OCI-LY3 (cell line): ENCODE results near the gene UBA5.

ENCODE experiments used
- H2AFZ ChIP-seq: fragments of 200-600, 300-600 bp; shearing (Covaris generic); 2 replicates; pipeline ENCODE4 v1.6.0; 2014; ENCODE audit warnings: antibody characterized with exemption, low read depth, low read length
- H3K27ac ChIP-seq: fragments of 200-600, 300-600 bp; sonication (generic); 2 replicates; pipeline ENCODE4 v1.5.1; 2014; ENCODE audit warnings: mild to moderate bottlenecking, low read length, moderate library complexity, mixed read lengths
- H3K27me3 ChIP-seq: fragments of 200-600, 300-600 bp; sonication (generic); 2 replicates; pipeline ENCODE4 v1.6.1; 2014; ENCODE audit warnings: low read depth, low read length, mixed read lengths
- H3K36me3 ChIP-seq: fragments of 200-600, 300-600 bp; sonication (generic); replicated peaks from 2 replicates; pipeline ENCODE3; 2014; ENCODE audit warnings: low read depth, low read length, mixed read lengths
- H3K4me1 ChIP-seq: fragments of 300-600, 200-600 bp; sonication (generic); 2 replicates; pipeline ENCODE4 v1.6.1; 2014; ENCODE audit warnings: low read length, mixed read lengths
- H3K4me2 ChIP-seq: fragments of 200-600, 300-600 bp; sonication (generic); 2 replicates; pipeline ENCODE4 v1.6.1; 2014; ENCODE audit warnings: low read length, mixed read lengths
- H3K4me3 ChIP-seq: fragments of 300-600, 200-600 bp; sonication (generic); 2 replicates; pipeline ENCODE4 v1.5.1; 2014; ENCODE audit warnings: antibody characterized with exemption, mild to moderate bottlenecking, low read length, moderate library complexity
- H3K79me2 ChIP-seq: fragments of 300-600, 200-600 bp; shearing (Covaris generic); 2 replicates; pipeline ENCODE4 v1.6.1; 2014; ENCODE audit warnings: mild to moderate bottlenecking, low read length, mixed read lengths
- H3K9ac ChIP-seq: fragments of 300-600, 200-600 bp; shearing (Covaris generic); 2 replicates; pipeline ENCODE4 v1.6.0; 2014; ENCODE audit warnings: mild to moderate bottlenecking, low read length, moderate library complexity
- H3K9me3 ChIP-seq: fragments of 200-600, 300-600 bp; shearing (Covaris generic); 2 replicates; pipeline ENCODE4 v1.6.1; 2014; ENCODE audit warnings: low read length, mixed read lengths; ENCODE audit not compliant: insufficient read depth
- H4K20me1 ChIP-seq: fragments of 200-600, 300-600 bp; sonication (generic); 2 replicates; pipeline ENCODE4 v1.6.1; 2016; ENCODE audit warnings: low read length, mixed read lengths; ENCODE audit not compliant: insufficient read depth
- CTCF ChIP-seq: fragments of 200-600, 300-600 bp; sonication (generic); IDR thresholded peaks from 2 replicates; pipeline ENCODE4 v1.5.1; 2014; ENCODE audit warnings: antibody characterized with exemption, low read length, low read depth
- EZH2phosphoT487 ChIP-seq: fragments of 200-600 bp; shearing (Covaris generic); IDR thresholded peaks from 2 replicates; pipeline ENCODE4 v1.6.1; 2018; ENCODE audit warnings: antibody characterized with exemption, mixed run types, low read depth

The UBA5 gene

GRCh38 chr3:132722165-132723023, 62.3 kb downstream of the UBA5 start, which contains the start of gene NPHP3:
TSS of gene NPHP3 (minus strand) at chr3:132722409. CDS start at chr3:132722355, 54 bp downstream.
- Histone ChIP-seq H3K27ac (0 out of 2 replicates have a peak within 1 kb of the TSS, but pooled peaks have one; percentile 16), H4K20me1 (no peaks in the 10 kb centered on the region; the same call in 1 of the 2 replicates)

DNA sequence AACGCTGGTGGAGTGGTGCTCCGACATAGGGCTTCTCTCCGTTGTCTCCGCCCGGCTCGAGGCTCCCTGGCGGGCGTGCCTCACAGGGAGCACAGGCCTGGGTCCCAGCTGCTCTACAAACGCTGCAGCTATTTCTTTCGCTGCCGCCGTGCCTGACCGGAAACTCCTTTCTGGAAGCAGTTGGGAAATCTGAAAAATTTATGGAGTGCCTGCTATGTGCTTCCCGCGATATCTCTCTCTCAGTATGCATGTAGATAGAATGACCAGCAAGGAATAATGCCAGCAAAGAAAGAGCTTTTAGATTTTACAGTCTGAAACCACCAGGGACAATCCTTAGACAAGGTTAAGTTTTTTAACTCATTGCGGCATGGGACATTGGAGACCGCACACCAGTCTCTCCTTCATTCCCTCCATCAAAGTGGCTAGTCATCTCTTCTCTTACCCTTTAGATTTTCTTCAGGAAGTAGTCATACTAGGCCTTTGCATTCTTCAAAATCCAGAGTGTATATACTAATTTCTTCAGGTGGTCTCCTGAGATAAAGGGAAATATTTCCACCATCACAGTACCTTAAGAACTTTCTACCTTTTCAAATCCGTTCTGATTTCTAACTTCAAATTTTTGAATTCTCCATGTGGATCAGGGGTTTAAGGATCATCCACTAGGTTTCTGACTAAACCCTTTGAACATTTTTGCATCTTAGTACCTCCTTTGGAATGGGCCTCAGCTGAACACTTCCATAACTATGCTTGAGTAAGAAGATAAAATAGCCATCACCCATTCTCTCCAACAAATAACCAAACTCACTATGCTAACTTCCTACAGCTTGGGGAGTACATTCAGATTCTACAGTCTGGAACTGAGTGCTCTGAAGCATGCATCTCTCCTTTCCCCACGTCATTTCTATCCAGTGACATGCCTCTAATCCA, 63.2 kb downstream of the UBA5 start:
- peak overlapping the region; percentile 89 for H3K4me2 ChIP-seq
- peaks cover 12% of the 10 kb centered on the region for H3K4me1 ChIP-seq
- H3K9me3 ChIP-seq, result no peaks in the 10 kb centered on the region
- 0 out of 2 replicates have a peak, but pooled peaks cover 3% of the 10 kb centered on the region for H3K27me3 ChIP-seq
- H3K79me2 ChIP-seq, result 0 out of 2 replicates have a peak, but pooled peaks cover 5% of the 10 kb centered on the region
- peak overlapping the region; percentile 44 for H3K9ac ChIP-seq
- H2AFZ ChIP-seq, result peak overlapping the region; percentile 94
- H3K27ac ChIP-seq, result no peak overlapping the region
- no peaks in the 10 kb centered on the region; the same call in 1 of the 2 replicates for H4K20me1 ChIP-seq
- H3K36me3 ChIP-seq, result no peaks in the 10 kb centered on the region
- H3K4me3 ChIP-seq, result peak overlapping the region; percentile 85
- no peak for TF ChIP-seq CTCF
- no peak for TF ChIP-seq EZH2phosphoT487

More at GRCh38 chr3:132722165-132723023, 62.3 kb downstream of the UBA5 start, which contains the start of gene NPHP3:
- TF ChIP-seq CTCF (no peak), EZH2phosphoT487 (no peak)
- Histone ChIP-seq H3K4me1 (peaks cover 12% of the 10 kb centered on the region), H3K27me3 (0 out of 2 replicates have a peak, but pooled peaks cover 2% of the 10 kb centered on the region), H2AFZ (peak within 1 kb of the TSS; percentile 94), H3K79me2 (0 out of 2 replicates have a peak, but pooled peaks cover 5% of the 10 kb centered on the region), H3K9ac (peak within 1 kb of the TSS; percentile 73), H3K9me3 (no peaks in the 10 kb centered on the region), H3K4me2 (peak within 1 kb of the TSS; percentile 89), H3K4me3 (peak within 1 kb of the TSS; percentile 96), H3K36me3 (no peaks in the 10 kb centered on the region)

DNA sequence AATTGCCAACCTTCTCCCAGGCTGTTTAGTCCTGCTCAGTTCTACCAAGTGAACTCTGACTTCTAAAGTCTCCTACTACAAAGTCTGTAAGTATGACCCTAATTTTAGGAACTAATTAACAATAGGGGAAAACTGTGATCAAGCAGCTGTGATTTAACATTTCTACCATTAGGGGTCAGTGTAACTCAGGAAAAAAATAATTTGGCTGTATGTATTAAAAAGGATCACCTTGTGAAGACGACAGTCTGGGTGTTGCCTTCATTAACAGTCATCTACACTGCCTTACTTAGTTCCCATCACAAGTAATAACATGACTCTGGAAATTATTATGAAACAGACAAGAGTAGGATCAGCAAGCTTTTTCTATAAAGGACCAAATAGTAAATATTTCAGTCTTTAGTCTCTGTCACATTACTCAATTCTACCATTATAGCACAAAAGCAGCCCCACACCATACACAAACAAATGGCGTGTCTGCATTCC, 66.3 kb downstream of the UBA5 start:
- no peak overlapping the region for H3K4me3 ChIP-seq
- H2AFZ ChIP-seq, result no peak overlapping the region
- H3K4me1 ChIP-seq, result peaks cover 9% of the 10 kb centered on the region
- H3K27me3 ChIP-seq, result peaks cover 15% of the 10 kb centered on the region; the same call in 1 of the 2 replicates
- H3K4me2 ChIP-seq, result peak overlapping the region; percentile 9; the same call in 1 of the 2 replicates
- no peaks in the 10 kb centered on the region for H3K36me3 ChIP-seq
- no peak overlapping the region for H3K9ac ChIP-seq
- no peaks in the 10 kb centered on the region for H4K20me1 ChIP-seq
- no peaks in the 10 kb centered on the region for H3K9me3 ChIP-seq
- H3K27ac ChIP-seq, result no peak overlapping the region
- 0 out of 2 replicates have a peak, but pooled peaks cover 2% of the 10 kb centered on the region for H3K79me2 ChIP-seq
- TF ChIP-seq EZH2phosphoT487, result no peak
- TF ChIP-seq CTCF, result peak; percentile 78
